ENCODE results near the gene ZNF777. TPM values are rescaled to one million over a fixed set of nuclear protein-coding genes. Genes with fewer than 3 reads are reported as not detected.
"Not testable (repeated sequence)": the region's sequence is repeated elsewhere in the genome, so short reads cannot be mapped to it uniquely, and the experiment has no call there.

The ZNF777 gene
- total RNA-seq, 1 donor from 2014 or later, result 17.6 TPM

DNA sequence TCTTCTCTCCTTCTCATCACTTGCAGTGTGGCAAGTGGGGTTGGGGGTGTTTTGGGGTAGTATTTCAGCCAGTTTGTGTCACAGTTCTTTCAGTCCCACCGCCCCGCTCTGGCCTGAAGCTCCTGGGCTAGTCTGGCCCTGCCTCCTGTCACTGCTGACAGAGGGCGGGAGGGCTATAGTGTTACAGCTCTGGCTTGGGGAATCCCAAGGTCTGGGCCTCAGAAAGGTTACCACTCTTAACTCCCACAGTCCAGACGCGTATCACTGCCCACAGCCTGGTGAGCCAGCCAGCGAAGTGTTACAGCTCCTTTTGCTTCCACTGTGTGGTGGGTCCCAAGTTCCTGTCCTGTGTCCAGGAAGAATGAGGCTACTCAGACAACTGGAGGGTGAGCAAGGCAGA, 56.0 kb downstream of the ZNF777 start:
- DNase-seq (ENCODE audit: extremely low spot score, unreplicated experiment), result no peak
- TF ChIP-seq, protein P1, sequence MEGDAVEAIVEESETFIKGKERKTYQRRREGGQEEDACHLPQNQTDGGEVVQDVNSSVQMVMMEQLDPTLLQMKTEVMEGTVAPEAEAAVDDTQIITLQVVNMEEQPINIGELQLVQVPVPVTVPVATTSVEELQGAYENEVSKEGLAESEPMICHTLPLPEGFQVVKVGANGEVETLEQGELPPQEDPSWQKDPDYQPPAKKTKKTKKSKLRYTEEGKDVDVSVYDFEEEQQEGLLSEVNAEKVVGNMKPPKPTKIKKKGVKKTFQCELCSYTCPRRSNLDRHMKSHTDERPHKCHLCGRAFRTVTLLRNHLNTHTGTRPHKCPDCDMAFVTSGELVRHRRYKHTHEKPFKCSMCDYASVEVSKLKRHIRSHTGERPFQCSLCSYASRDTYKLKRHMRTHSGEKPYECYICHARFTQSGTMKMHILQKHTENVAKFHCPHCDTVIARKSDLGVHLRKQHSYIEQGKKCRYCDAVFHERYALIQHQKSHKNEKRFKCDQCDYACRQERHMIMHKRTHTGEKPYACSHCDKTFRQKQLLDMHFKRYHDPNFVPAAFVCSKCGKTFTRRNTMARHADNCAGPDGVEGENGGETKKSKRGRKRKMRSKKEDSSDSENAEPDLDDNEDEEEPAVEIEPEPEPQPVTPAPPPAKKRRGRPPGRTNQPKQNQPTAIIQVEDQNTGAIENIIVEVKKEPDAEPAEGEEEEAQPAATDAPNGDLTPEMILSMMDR (conservative IDR thresholded peaks at IDR 0.05), result no peak
- Mint-ChIP-seq H3K4me3 (no peak overlapping the region), H3K36me3 (no peaks in the 10 kb centered on the region), H3K27ac (no peak overlapping the region), H3K27me3 (peaks cover 7% of the 10 kb centered on the region), H3K4me1 (ENCODE audit: unreplicated experiment) (no peaks in the 10 kb centered on the region), H3K9me3 (no peaks in the 10 kb centered on the region)

DNA sequence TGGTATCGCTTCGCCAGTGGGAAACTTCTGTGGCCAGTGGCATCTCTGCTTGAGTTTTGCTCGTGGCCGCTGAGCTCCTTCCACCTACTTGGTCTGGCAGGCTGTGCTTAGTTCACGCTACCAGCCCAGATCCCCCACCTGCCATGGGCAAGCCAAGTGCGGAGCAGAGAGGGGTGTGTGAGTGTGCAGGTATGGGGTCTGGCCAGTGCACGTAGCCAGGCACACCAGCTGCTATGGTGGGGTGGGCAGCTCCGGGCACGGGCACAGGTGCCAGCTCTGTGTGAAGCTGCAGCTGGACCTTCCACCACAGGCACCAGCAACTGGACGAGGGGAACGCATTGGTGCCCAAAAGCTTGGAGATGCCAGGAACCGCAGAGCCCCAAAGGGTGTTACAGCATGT, 56.5 kb downstream of the ZNF777 start:
- Mint-ChIP-seq H3K4me1 (ENCODE audit: unreplicated experiment) (no peaks in the 10 kb centered on the region), H3K27ac (no peak overlapping the region), H3K9me3 (no peaks in the 10 kb centered on the region), H3K27me3 (peaks cover 7% of the 10 kb centered on the region), H3K4me3 (no peak overlapping the region), H3K36me3 (no peaks in the 10 kb centered on the region)
- TF ChIP-seq, protein P1 (conservative IDR thresholded peaks at IDR 0.05), result no peak
- no peak for DNase-seq (ENCODE audit: extremely low spot score, unreplicated experiment)

DNA sequence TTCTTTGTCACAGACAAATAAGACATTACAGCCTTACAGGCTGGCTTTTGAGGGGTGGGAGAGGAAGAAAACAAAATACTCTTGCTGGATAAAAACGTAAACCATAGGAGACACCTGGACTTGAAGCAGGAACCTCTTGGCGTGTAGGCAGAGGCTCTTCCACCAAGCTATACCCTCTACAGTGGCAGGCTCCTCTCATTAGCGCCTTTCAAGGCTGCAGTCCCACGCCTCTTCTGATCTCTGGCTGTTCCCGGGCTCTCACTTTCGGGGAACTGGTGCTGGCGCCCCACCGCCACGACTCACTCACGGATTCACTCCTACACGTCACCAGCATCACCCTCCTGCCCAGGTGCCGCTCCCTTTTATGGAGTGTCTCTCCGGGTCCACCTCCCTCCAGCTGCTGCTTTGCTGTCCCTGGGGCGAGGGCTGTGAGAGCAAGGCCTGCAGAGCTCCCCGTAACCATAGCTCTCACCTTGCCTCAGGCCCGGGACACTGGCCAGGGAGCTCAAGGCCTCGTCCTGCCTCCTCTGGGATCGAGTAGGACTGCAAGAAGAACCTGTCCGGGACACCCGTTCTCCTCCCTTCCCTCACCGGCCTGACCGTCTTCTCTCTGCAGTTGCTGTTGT, 62.6 kb downstream of the ZNF777 start:
- Mint-ChIP-seq H3K27ac (no peak overlapping the region), H3K4me3 (no peak overlapping the region), H3K36me3 (no peaks in the 10 kb centered on the region), H3K27me3 (peaks cover 11% of the 10 kb centered on the region), H3K4me1 (ENCODE audit: unreplicated experiment) (no peaks in the 10 kb centered on the region), H3K9me3 (no peaks in the 10 kb centered on the region)
- TF ChIP-seq, protein P1 (conservative IDR thresholded peaks at IDR 0.05), result no peak
- no peak for DNase-seq (ENCODE audit: extremely low spot score, unreplicated experiment)

DNA sequence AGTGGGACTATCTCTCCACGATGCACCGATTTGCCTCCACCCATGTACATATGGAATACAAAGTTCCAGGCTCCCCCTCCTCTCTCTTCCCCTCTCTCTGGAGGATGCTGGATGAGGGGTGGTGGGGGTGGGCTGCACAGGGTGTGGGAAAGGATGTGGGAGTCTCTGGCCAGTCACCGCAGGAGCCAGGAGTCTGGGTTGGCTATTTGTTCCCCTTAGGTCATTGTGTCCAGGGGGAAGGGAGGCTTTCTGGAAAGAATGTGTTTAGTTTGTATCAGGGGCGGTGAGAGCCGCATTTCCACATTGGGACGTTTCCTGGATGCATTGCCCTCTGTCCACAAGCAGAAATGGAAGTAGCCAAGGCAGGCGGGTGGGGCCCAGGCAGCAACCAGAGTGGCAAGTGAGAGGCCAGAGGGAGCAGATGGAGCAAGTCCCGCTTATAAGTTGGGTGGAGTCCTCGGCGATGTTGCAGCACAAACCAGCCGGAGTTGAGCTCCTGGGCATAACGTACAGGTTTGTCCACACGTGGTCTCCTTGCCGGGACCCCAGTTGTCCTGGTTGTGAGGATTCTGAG, 63.3 kb downstream of the ZNF777 start:
- no peaks in the 10 kb centered on the region for H3K36me3 Mint-ChIP-seq
- no peak overlapping the region for H3K27ac Mint-ChIP-seq
- H3K9me3 Mint-ChIP-seq, result no peaks in the 10 kb centered on the region
- no peak for DNase-seq (ENCODE audit: extremely low spot score, unreplicated experiment)
- TF ChIP-seq, protein P1 (conservative IDR thresholded peaks at IDR 0.05), result no peak
- peaks cover 11% of the 10 kb centered on the region for H3K27me3 Mint-ChIP-seq
- H3K4me1 Mint-ChIP-seq (ENCODE audit: unreplicated experiment), result no peaks in the 10 kb centered on the region
- H3K4me3 Mint-ChIP-seq, result no peak overlapping the region

DNA sequence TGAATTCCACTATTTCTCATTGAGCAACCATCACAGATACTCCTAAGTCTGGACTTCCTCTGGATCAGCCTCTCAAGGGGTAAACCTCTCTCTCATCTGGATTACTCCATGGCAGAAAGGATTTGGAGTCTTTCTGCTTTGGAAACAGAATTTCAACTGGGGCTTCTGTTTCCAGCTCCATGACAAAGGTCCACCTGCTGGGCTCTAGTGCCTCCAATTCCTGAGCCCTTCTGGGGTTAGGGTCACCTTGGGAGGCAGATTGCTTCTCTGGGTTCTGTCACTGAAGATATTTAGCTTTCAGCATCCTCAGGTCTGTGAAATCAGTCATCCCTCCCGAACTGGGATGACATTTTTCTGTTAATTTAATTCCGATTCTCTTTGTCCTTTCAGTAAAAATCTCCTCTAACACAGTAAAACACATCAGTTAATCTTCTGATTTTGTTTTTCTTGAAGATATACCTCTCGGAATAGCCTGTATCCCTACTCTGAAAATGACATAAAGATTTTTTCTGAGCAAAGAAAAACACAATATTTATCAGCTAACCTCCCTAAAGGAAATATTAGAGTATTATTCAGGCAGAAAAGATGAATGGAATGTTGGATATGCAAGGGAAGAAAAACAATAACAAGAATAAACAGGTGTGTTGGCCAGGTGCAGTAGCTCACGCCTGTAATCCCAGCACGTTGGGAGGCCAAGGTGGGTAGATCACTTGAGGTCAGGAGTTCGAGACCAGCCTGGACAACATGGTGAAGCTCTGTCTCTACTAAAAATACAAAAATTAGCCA, 72.1 kb downstream of the ZNF777 start:
- not testable (repeated sequence) for H3K4me3 Mint-ChIP-seq; H3K9me3 Mint-ChIP-seq; H3K4me1 Mint-ChIP-seq (ENCODE audit: unreplicated experiment); H3K27me3 Mint-ChIP-seq; DNase-seq (ENCODE audit: extremely low spot score, unreplicated experiment); H3K36me3 Mint-ChIP-seq
- H3K27ac Mint-ChIP-seq, result peak overlapping the region; percentile 46

DNA sequence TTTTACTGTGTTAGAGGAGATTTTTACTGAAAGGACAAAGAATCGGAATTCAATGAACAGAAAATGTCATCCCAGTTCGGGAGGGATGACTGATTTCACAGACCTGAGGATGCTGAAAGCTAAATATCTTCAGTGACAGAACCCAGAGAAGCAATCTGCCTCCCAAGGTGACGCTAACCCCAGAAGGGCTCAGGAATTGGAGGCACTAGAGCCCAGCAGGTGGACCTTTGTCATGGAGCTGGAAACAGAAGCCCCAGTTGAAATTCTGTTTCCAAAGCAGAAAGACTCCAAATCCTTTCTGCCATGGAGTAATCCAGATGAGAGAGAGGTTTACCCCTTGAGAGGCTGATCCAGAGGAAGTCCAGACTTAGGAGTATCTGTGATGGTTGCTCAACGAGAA, 74.3 kb downstream of the ZNF777 start:
- H3K9me3 Mint-ChIP-seq; H3K4me1 Mint-ChIP-seq (ENCODE audit: unreplicated experiment); DNase-seq (ENCODE audit: extremely low spot score, unreplicated experiment); H3K27me3 Mint-ChIP-seq; H3K27ac Mint-ChIP-seq; H3K4me3 Mint-ChIP-seq; H3K36me3 Mint-ChIP-seq: not testable (repeated sequence)
